GM19395 (cell line): ENCODE measurements around the gene MROH7.

Source experiments
- ATAC-seq: cut with Tn5 transposase; IDR thresholded peaks from one replicate; pipeline ENCODE4 v1.9.1; 2021; ENCODE audit warnings: mild to moderate bottlenecking, moderate library complexity; ENCODE audit not compliant: unreplicated experiment

The MROH7 gene

GRCh38 chr1:54723985-54724384 is 82.4 kb downstream of the MROH7 start:
- ATAC-seq = no peak

GRCh38 chr1:54724771-54725170 is 83.2 kb downstream of the MROH7 start:
- no peak for ATAC-seq

- ATAC-seq = no peak
These were observed 86.4 kb downstream of the MROH7 start for GRCh38 chr1:54728027-54728426.

GRCh38 chr1:54736685-54737084 is 95.1 kb downstream of the MROH7 start:
- no peak for ATAC-seq

GRCh38 chr1:54738244-54738643 is 96.7 kb downstream of the MROH7 start:
- no peak for ATAC-seq

- no peak for ATAC-seq
These were observed 99.9 kb downstream of the MROH7 start for GRCh38 chr1:54741531-54741930.

GRCh38 chr1:54742282-54742681 is 100.7 kb downstream of the MROH7 start:
- ATAC-seq = no peak

GRCh38 chr1:54743416-54744226 is 102.0 kb downstream of the MROH7 start:
- no peak for ATAC-seq

GRCh38 chr1:54744696-54745095 is 103.1 kb downstream of the MROH7 start:
- no peak for ATAC-seq

GRCh38 chr1:54745274-54745673 is 103.7 kb downstream of the MROH7 start:
- no peak for ATAC-seq

GRCh38 chr1:54745864-54746263 is 104.3 kb downstream of the MROH7 start:
- ATAC-seq = no peak

GRCh38 chr1:54748094-54748835 is 106.7 kb downstream of the MROH7 start:
- ATAC-seq = no peak

- no peak for ATAC-seq
These were observed 109.0 kb downstream of the MROH7 start for GRCh38 chr1:54750596-54750995.

- ATAC-seq = no peak
These were observed 109.8 kb downstream of the MROH7 start for GRCh38 chr1:54751426-54751825.

- ATAC-seq = no peak
These were observed 112.5 kb downstream of the MROH7 start for GRCh38 chr1:54754045-54754444.

- no peak for ATAC-seq
These were observed 113.1 kb downstream of the MROH7 start for GRCh38 chr1:54754486-54755285.

- no peak for ATAC-seq
These were observed 116.2 kb downstream of the MROH7 start for GRCh38 chr1:54757833-54758232.

GRCh38 chr1:54758678-54759348 is 117.2 kb downstream of the MROH7 start:
- no peak for ATAC-seq
